Ovary (tissue), 3 donors: ENCODE results near the gene GALNT5.

Experiments used
- CTCF ChIP-seq, 3 donors: fragments of 450-650 bp in 2 of 3; fragments of 200-600 bp in 1 of 3; IDR thresholded peaks; one replicate each; pipeline versions ENCODE4 v1.5.1 to v1.8.0; 2016 to 2022; ENCODE audit warnings: antibody characterized with exemption in 3 of 3, mild to moderate bottlenecking in 1 of 3
- POLR2A ChIP-seq: fragments of 450-650 bp; IDR thresholded peaks from one replicate; pipeline ENCODE4 v1.6.1; 2017; ENCODE audit warnings: antibody characterized with exemption, mild to moderate bottlenecking, moderate library complexity
- donor health status: DM: no; HTN: no; CAD: no.

- TF ChIP-seq CTCF (IDR thresholded peaks at IDR 0.05) (no peak), POLR2A (no peak)
Observed at GRCh38 chr2:157311706-157312105, 54.2 kb downstream of the GALNT5 start.
